ENCODE measurements around the gene SSR2. TPM values are rescaled to one million over a fixed set of nuclear protein-coding genes. Genes with fewer than 3 reads are reported as not detected.

Gene SSR2
- total and polyA plus RNA-seq, 10 donors, result 152 to 291 (median 194) TPM

DNA sequence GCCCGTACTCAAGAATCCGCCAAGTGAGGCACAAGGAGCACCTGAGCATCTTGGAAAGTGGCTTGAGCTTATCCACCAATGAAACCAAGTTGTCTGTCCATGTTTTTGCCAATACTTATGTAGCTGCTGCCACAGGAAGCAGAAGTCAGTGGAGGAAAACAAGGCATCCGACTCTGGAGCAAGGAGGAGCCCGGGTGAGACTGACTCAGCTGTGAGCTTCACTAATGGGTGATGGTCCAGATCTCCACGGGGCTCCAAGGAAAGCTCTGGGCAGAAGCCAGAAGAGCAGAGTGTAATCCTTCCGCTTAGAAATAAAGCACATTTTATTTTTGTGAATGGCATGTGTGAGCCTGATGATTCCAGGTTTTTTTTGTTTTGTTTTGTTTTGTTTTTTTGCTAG lies 12.3 kb upstream of the SSR2 start:
- H3K27me3 ChIP-seq (replicated peaks in 1 of 7), result no peaks in the 10 kb centered on the region
- 60 to 70% (median 68%) methylated on average over 6 of the region's 6 CpGs for WGBS, 5 donors
- H3K27ac ChIP-seq, result no peak overlapping the region
- DNase-seq, result no peak
- intact Hi-C loops (cut with DNase I; ENCODE audit: low total_unique reads), result no loop called here
- peaks cover 0 to 23% (median 13%) of the 10 kb centered on the region in 6 donors for H3K36me3 ChIP-seq
- TF ChIP-seq POLR2A (IDR thresholded peaks at IDR 0.05), result no peak
- no peak for TF ChIP-seq POLR2AphosphoS5 (IDR thresholded peaks at IDR 0.05)
- TF ChIP-seq, protein P1, sequence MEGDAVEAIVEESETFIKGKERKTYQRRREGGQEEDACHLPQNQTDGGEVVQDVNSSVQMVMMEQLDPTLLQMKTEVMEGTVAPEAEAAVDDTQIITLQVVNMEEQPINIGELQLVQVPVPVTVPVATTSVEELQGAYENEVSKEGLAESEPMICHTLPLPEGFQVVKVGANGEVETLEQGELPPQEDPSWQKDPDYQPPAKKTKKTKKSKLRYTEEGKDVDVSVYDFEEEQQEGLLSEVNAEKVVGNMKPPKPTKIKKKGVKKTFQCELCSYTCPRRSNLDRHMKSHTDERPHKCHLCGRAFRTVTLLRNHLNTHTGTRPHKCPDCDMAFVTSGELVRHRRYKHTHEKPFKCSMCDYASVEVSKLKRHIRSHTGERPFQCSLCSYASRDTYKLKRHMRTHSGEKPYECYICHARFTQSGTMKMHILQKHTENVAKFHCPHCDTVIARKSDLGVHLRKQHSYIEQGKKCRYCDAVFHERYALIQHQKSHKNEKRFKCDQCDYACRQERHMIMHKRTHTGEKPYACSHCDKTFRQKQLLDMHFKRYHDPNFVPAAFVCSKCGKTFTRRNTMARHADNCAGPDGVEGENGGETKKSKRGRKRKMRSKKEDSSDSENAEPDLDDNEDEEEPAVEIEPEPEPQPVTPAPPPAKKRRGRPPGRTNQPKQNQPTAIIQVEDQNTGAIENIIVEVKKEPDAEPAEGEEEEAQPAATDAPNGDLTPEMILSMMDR (IDR thresholded peaks at IDR 0.05 in 8 of 11, conservative IDR thresholded peaks at IDR 0.05 in 3 of 11), result no peak
- H3K9me3 ChIP-seq, result no peaks in the 10 kb centered on the region
- H3K4me3 ChIP-seq, result no peak overlapping the region
- no peaks in the 10 kb centered on the region for H3K4me1 ChIP-seq

DNA sequence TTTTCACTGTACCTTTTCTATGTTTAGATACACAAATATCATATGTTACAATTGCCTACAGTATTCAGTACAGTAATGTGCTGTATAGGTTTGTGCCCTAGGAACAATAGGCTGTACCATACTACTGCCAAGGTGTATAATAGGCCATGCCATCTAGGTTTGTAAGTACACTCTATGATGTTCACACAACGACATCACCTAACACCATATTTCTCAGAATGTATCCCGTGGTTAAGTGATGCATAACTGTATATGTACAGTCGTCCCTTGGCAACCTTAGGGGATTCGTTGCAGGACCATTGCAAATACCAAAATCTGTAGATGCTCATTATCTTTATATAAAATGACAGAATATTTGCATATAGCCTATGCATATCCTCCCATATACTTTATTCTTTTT lies 5.8 kb upstream of the SSR2 start:
- WGBS, 5 donors, result 86 to 90% (median 88%) methylated on average over 4 of the region's 4 CpGs
- Histone ChIP-seq H3K27me3 (replicated peaks in 1 of 7) (no peaks in the 10 kb centered on the region), H3K27ac (no peak overlapping the region), H3K4me3 (no peak overlapping the region), H3K36me3 (no peaks in the 10 kb centered on the region), H3K9me3 (no peaks in the 10 kb centered on the region), H3K4me1 (peaks cover 0 to 6% (median 0%) of the 10 kb centered on the region in 6 donors)
- intact Hi-C loops (cut with DNase I; ENCODE audit: low total_unique reads), result no loop called here
- DNase-seq, result no peak
- TF ChIP-seq, protein P1 (IDR thresholded peaks at IDR 0.05 in 8 of 11, conservative IDR thresholded peaks at IDR 0.05 in 3 of 11), result no peak

DNA sequence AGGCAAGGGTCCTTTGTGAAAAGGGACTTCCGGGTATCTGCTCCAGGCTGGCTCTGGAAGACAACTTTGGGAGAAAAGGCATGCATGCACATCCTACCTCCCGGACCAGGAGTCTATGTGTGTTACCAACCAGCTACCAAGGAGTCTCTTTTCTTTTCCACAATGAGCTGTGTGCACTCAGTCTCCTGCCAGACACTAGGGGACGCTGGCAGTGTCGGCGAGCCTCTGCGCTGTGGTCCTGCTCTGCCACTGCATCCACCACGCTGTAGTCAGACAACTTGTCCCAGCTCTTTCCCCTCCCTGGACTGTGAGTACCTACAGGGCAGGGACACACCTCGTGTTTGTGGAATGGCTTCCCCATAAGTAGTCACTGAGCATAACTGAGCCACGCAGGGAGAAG lies 5.1 kb upstream of the SSR2 start:
- Histone ChIP-seq H3K27me3 (replicated peaks in 1 of 7) (no peaks in the 10 kb centered on the region), H3K27ac (no peak overlapping the region), H3K4me1 (peaks cover 0 to 13% (median 4%) of the 10 kb centered on the region in 6 donors), H3K36me3 (no peaks in the 10 kb centered on the region), H3K9me3 (no peaks in the 10 kb centered on the region), H3K4me3 (no peak overlapping the region)
- TF ChIP-seq, protein P1 (IDR thresholded peaks at IDR 0.05 in 8 of 11, conservative IDR thresholded peaks at IDR 0.05 in 3 of 11), result peak in 7 of 11 experiments; percentile 8 to 43 (median 20)
- TF ChIP-seq POLR2A (IDR thresholded peaks at IDR 0.05), result no peak
- WGBS, 5 donors, result 13 to 29% (median 16%) methylated on average over 4 to 9 of the region's 9 CpGs
- intact Hi-C loops (cut with DNase I; ENCODE audit: low total_unique reads), result no loop called here
- no peak for DNase-seq

DNA sequence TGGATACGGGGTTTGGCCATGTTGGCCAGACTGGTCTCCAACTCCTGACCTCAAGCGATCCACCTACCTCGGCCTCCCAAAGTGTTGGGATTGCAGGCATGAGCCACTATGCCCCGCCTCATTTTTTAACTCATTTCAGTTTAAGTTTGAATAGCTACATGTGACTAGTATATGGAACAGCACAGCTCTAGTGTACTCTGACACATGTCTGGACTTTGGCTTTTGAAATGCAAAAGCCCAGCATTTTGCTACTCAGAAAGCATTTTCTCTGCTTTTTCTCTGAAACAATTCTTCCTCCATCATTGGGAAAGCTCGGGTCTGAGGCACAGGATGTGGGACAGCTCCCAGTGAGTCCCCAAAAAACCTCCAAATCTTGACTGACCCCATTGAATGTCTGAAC lies 4.0 kb upstream of the SSR2 start:
- DNase-seq, result no peak
- H3K27ac ChIP-seq, result no peak overlapping the region
- H3K4me1 ChIP-seq, result peaks cover 2 to 21% (median 12%) of the 10 kb centered on the region in 6 donors
- 84 to 91% (median 85%) methylated on average over 5 of the region's 5 CpGs for WGBS, 5 donors
- peaks cover 0 to under 1% (median 0%) of the 10 kb centered on the region in 6 donors for H3K36me3 ChIP-seq
- TF ChIP-seq POLR2A (IDR thresholded peaks at IDR 0.05), result no peak
- TF ChIP-seq, protein P1 (IDR thresholded peaks at IDR 0.05 in 8 of 11, conservative IDR thresholded peaks at IDR 0.05 in 3 of 11), result no peak
- no peak for TF ChIP-seq POLR2AphosphoS5 (IDR thresholded peaks at IDR 0.05)
- no peaks in the 10 kb centered on the region for H3K9me3 ChIP-seq
- no peaks in the 10 kb centered on the region for H3K27me3 ChIP-seq (replicated peaks in 1 of 7)
- intact Hi-C loops (cut with DNase I; ENCODE audit: low total_unique reads), result no loop called here
- H3K4me3 ChIP-seq, result no peak overlapping the region
